Bronchial epithelial cell (primary cell): ENCODE data around the gene KLC3. TPM values are rescaled to one million over a fixed set of nuclear protein-coding genes. Genes with fewer than 3 reads are reported as not detected.

Source experiments
- DNase-seq: peaks from one replicate; pipeline ENCODE4 v3.0.0-alpha.2; 2010; ENCODE audit warnings: low read depth
- FAIRE-seq: peaks from 2 replicates; lab custom pipeline; 2011; peaks lifted over from hg19 to GRCh38; lab: Jason Lieb, UNC
- H3K27me3 ChIP-seq: 2 replicates; pipeline ENCODE4 v1.5.1; 2011; ENCODE audit warnings: low read length; ENCODE audit not compliant: control insufficient read depth, insufficient read depth
- H3K36me3 ChIP-seq: 2 replicates; pipeline ENCODE4 v1.5.1; 2011; ENCODE audit warnings: low read length; ENCODE audit not compliant: control insufficient read depth, insufficient read depth
- H3K4me3 ChIP-seq: 2 replicates; pipeline ENCODE4 v1.5.1; 2011; ENCODE audit warnings: mild to moderate bottlenecking, low read depth, low read length, control low read depth
- total RNA-seq: library from RNA; depleted of rRNA; stranded (reverse); fragments of >200 nt; gene quantifications from 2 replicates; pipeline ENCODE4 v1.2.1, GENCODE V29; 2014
- TF ChIP-seq, protein P1 (sequence below): IDR thresholded peaks from 2 replicates; pipeline ENCODE4 v1.5.1; 2011; ENCODE audit warnings: mild to moderate bottlenecking, moderate library complexity, low read length, control low read depth, inconsistent platforms; ENCODE audit not compliant: insufficient read depth, severe bottlenecking

Gene KLC3
- total RNA-seq, 1 donor from 2014 or later: 83.5 TPM

DNA sequence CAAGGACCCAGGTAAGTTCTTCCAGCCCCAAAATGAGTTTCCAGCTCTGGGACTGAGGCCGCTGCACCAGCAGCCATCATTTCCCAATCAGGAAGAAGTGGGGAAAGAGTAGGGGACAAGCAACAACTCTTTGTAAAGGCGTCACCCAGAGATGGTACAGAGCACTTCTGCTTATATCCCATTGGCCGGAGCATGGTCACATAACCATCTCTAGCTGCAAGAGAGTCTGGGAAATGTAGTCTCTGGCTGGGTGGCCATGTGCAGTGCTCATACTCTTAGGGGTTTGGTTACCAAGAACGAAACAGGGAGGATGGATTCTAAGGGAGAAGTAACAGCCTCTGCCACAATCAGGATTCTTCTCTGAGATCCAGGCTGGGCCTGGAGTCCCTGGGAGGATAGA, 44.2 kb upstream of the KLC3 start:
- Histone ChIP-seq H3K36me3 (peaks cover 9% of the 10 kb centered on the region), H3K27me3 (no peaks in the 10 kb centered on the region), H3K4me3 (no peak overlapping the region)
- no peak for FAIRE-seq
- DNase-seq: no peak
- TF ChIP-seq, protein P1, sequence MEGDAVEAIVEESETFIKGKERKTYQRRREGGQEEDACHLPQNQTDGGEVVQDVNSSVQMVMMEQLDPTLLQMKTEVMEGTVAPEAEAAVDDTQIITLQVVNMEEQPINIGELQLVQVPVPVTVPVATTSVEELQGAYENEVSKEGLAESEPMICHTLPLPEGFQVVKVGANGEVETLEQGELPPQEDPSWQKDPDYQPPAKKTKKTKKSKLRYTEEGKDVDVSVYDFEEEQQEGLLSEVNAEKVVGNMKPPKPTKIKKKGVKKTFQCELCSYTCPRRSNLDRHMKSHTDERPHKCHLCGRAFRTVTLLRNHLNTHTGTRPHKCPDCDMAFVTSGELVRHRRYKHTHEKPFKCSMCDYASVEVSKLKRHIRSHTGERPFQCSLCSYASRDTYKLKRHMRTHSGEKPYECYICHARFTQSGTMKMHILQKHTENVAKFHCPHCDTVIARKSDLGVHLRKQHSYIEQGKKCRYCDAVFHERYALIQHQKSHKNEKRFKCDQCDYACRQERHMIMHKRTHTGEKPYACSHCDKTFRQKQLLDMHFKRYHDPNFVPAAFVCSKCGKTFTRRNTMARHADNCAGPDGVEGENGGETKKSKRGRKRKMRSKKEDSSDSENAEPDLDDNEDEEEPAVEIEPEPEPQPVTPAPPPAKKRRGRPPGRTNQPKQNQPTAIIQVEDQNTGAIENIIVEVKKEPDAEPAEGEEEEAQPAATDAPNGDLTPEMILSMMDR: no peak

DNA sequence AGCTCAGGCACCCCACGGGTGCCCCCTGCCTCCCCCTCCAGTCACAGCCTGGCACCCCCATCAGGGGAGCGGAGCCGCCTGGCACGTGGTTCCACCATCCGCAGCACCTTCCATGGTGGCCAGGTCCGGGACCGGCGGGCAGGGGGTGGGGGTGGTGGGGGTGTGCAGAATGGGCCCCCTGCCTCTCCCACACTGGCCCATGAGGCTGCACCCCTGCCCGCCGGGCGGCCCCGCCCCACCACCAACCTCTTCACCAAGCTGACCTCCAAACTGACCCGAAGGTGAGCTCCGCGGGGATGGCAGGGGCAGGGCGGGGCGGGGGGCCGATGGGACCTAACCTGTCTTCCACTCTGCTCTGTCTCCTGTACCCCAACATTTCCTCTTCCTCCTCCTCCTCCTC, 42.9 kb upstream of the KLC3 start:
- FAIRE-seq: no peak
- TF ChIP-seq, protein P1: no peak
- no peak overlapping the region for H3K4me3 ChIP-seq
- no peaks in the 10 kb centered on the region for H3K27me3 ChIP-seq
- peaks cover 8% of the 10 kb centered on the region for H3K36me3 ChIP-seq
- no peak for DNase-seq

DNA sequence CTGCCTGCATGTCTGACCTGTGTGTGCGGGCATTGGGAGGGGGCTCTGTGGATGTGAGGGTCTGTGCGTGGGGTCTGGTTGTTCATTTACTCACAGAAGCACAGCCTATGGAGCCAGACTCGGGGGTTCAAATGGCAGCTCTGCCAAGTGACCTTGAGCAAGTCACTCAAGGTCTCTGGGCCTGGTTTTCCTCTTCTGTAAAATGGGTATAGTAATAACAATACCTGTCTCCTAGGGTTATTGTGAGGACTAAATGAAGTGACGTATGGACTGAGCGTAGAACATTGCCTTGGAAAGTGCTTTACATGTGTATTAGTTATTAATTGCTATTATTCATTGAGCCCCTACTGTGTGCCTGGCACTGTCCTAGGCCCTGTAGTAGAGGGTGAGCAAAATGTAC, 42.3 kb upstream of the KLC3 start:
- TF ChIP-seq, protein P1: no peak
- FAIRE-seq: no peak

DNA sequence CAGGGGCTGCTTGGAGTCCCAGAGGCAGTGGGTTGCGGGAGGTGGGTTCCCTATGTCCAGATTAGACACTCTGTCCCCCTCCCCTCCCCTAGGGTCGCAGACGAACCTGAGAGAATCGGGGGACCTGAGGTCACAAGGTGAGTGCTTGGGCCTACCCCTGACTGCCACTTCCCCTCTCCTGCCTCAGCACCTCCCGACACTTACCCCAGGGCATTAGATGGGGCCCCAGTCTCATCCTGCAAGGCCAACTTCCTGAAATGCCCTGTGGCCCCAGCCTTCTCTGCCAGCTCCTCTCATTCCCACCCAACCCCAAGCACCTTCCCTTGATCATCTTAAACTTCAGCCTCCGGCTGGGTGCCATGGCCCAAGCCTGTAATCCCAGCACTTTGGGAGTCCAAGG, 40.8 kb upstream of the KLC3 start:
- H3K4me3 ChIP-seq: no peak overlapping the region
- no peaks in the 10 kb centered on the region for H3K27me3 ChIP-seq
- TF ChIP-seq, protein P1: no peak
- peaks cover 7% of the 10 kb centered on the region for H3K36me3 ChIP-seq
- no peak for FAIRE-seq
- no peak for DNase-seq

More for the DNA sequence above, 42.3 kb upstream of the KLC3 start:
- no peak for DNase-seq
- no peaks in the 10 kb centered on the region for H3K27me3 ChIP-seq
- peaks cover 8% of the 10 kb centered on the region for H3K36me3 ChIP-seq
- no peak overlapping the region for H3K4me3 ChIP-seq

DNA sequence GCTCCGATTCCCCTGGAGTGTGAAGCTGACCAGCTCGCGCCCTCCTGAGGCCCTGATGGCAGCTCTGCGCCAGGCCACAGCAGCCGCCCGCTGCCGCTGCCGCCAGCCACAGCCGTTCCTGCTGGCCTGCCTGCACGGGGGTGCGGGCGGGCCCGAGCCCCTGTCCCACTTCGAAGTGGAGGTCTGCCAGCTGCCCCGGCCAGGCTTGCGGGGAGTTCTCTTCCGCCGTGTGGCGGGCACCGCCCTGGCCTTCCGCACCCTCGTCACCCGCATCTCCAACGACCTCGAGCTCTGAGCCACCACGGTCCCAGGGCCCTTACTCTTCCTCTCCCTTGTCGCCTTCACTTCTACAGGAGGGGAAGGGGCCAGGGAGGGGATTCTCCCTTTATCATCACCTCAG, 38.1 kb upstream of the KLC3 start:
- DNase-seq (no peak), FAIRE-seq (no peak)
- H3K36me3 ChIP-seq: peaks cover 6% of the 10 kb centered on the region
- H3K27me3 ChIP-seq: no peaks in the 10 kb centered on the region
- no peak overlapping the region for H3K4me3 ChIP-seq
- TF ChIP-seq, protein P1: no peak
